GM12801 (cell line): ENCODE results near the gene ZNF653.

Experiments
- TF ChIP-seq, protein P1 (sequence below): IDR thresholded peaks from one replicate; pipeline ENCODE4 v1.5.1; 2011; ENCODE audit warnings: control low read depth; ENCODE audit not compliant: insufficient read length; ENCODE audit errors: extremely low read depth

Gene ZNF653

DNA sequence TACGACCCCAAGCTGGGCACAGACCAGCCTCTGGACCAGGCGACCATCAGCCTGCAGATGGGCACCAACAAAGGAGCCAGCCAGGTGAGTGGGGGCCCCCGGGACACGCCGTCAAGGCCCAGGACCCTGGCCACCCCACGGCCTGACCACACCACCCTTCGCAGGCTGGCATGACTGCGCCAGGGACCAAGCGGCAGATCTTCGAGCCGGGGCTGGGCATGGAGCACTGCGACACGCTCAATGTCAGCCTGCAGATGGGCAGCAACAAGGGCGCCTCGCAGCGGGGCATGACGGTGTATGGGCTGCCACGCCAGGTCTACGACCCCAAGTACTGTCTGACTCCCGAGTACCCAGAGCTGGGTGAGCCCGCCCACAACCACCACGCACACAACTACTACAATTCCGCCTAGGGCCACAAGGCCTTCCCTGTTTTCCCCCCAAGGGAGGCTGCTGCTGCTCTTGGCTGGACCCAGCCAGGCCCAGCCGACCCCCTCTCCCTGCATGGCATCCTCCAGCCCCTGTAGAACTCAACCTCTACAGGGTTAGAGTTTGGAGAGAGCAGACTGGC lies 43.8 kb upstream of the ZNF653 start:
- TF ChIP-seq, protein P1, sequence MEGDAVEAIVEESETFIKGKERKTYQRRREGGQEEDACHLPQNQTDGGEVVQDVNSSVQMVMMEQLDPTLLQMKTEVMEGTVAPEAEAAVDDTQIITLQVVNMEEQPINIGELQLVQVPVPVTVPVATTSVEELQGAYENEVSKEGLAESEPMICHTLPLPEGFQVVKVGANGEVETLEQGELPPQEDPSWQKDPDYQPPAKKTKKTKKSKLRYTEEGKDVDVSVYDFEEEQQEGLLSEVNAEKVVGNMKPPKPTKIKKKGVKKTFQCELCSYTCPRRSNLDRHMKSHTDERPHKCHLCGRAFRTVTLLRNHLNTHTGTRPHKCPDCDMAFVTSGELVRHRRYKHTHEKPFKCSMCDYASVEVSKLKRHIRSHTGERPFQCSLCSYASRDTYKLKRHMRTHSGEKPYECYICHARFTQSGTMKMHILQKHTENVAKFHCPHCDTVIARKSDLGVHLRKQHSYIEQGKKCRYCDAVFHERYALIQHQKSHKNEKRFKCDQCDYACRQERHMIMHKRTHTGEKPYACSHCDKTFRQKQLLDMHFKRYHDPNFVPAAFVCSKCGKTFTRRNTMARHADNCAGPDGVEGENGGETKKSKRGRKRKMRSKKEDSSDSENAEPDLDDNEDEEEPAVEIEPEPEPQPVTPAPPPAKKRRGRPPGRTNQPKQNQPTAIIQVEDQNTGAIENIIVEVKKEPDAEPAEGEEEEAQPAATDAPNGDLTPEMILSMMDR = no peak

DNA sequence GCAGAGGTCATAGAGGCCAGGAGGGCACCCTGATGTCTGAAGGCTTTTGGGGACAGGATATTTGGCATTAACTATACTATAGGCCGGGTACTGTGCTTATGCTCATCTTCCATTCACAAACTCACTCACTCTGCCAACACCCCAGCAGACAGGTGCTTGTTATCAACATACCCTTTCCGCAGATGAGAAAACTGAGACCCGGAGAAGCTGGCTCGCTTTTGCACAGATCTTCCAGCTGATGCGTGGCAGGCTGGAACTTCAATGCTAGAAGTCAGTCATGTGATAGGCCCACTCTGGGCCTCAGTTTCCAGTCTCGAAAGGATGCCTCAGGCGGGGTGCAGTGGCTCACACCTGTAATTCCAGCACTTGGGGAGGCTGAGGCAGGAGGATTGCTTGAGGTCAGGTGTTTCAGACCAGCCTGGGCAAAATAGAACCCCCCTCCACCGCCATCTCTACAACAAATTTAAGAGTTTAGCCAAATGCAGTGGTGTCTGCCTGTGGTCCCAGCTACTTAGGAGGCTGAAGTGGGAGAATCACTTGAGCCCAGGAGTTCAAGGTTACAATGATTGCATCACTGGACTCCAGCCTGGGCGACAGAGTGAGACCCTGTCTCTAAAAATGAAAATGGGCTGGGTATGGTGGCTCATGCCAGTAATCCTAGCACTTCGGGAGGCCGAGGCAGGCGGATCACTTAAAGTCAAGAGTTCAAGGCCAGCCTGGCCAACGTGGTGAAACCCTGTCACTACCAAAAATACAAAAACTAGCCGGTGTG lies 42.5 kb upstream of the ZNF653 start:
- TF ChIP-seq, protein P1 = no peak

DNA sequence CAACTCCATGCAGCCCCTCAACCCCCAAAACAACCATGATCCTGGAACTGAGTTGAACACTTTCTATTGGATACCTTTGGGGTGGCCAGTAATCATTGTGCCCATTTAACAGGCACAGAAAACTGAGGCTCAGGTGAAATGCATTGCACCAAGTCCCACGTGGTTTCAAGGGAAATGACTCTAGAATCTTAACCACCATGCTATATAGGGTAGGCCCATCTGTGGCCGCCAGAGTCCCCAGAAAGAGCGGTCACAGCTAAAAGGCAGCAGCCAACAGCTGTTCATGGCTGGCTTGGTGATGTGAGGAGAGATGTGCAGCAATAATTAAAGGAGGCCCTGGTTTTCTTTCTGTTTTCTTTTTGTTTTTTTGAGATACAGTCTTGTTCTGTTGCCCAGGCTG lies 35.6 kb upstream of the ZNF653 start:
- TF ChIP-seq, protein P1 = no peak

DNA sequence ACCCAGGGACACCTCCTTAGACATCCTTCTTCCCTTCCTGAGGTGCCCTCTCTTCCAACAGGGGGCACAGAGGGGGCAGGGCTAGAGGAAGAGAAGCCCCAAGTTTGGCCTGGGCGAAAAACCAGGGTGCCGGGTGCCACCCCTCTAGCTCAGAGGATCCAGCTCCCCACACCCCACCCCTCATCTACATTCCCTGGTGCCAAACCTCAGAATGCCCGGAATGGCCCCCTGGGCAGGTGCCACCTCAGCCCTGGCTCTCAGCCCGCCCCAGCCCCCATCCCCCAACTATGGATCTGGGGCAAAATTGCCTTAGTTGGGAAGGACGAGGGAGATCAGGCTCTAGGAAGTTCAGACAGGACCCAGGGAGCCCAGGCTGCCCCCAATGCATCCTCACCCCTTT lies 35.0 kb upstream of the ZNF653 start:
- TF ChIP-seq, protein P1 = no peak

DNA sequence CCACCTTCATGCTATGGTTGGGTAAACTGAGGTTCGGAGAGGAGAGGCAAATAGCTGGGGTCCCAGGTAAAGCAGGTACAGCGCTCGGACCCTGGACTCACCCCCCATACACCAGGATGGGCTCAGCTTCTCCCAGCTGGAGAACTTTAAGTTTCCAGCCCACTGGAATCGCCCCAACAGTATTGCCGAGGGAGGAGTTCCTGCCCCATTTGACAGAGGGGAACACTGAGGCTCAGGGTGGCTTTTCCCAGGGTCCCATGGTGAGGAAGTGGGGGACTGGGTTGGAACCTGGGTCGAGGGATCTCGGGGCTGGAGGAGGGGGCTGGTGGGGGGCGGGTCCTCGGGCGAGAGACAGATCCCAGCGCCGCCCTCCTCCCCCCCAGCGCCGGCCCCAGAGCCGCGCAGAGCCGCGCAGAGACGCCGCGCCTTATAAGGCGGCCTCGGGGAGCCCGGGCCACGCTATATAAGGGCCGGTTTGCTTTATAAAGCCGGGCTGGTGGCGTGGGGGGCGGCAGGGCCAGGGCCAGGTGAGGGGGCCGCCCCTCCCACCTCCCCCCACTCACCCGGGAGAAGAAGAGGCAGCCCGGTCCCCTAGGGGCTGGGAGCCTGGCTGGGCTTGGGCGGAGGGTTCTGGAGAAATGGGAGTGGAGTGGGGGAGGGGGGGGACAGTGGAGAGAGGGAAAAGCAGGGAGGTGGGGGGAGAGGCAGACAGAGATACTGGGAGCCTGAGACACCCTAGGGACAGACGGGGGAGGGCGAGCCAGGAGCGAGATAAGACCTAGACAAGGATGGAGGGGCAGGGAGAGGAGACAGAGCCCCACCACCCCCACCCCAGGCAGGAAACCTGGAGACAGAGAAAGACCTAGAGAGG lies 34.1 kb upstream of the ZNF653 start:
- TF ChIP-seq, protein P1 = no peak

DNA sequence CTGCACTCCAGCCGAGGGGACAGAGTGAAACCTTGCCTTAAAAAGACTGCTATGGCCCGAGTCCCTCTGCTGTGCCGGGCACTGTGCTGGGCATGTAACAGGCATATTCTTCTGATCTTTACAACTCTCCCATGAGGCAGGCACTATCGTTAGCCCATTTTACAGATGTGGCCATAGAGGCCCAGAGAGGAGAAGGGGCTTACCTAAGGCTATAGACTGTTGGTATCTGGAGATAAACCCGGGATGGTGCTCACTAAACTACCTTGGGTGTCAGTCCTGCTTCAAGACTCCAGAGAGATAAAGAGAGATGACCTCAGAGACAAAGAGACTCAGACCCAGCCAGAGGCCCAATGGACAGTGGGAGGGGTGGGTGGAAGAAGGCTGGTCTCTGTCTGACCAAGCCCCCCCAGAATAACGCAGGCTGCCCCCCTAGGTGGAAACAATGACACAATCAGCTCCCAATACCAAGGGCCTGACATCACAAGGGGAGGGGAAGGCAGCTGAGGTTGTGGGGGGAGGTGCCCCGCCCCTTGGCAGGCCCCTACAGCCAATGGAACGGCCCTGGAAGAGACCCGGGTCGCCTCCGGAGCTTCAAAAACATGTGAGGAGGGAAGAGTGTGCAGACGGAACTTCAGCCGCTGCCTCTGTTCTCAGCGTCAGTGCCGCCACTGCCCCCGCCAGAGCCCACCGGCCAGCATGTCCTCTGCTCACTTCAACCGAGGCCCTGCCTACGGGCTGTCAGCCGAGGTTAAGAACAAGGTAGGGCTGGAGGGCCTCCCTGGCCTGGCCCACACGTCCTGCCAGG lies 32.8 kb upstream of the ZNF653 start, which contains the start of gene CNN1:
Gene CNN1, plus strand, starts transcription at position 620 of the 805 bp plus-strand sequence. Its CDS starts 77 bp downstream, at position 697.
- TF ChIP-seq, protein P1 = no peak
